T-helper 22 cell (primary cell): ENCODE results near the gene SLC43A2.

ENCODE experiments used
- DNase-seq: peaks from one replicate; pipeline ENCODE4 v3.0.0-alpha.2; 2020; ENCODE audit warnings: low read depth

The SLC43A2 gene

DNA sequence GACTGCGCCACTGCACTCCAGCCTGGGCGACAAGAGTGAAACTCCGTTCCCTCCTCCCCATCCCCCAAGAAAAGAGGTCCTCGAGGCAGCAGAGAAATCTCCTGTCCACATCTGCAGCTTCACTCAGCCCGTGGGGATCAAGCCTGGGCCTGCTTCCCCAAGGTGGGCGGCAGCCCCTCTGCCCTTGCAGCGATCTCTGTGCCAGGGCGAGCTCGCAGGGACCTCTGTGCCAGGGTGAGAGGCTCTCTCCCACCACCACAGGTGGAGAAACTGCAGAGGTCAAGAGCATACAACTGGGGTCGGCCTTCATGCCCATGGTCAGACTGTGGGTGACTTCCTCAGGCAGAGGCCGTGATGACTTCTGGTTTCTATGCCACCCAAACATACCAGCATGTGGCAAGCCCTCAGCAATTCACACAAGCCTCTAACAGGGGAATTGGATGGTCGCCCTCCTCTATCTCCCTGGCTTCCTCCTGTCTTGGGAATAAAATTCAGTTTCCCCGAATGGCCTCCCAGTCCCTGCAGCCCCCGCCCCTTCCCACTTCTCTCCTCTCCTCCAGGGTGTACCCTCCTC lies 5.5 kb downstream of the SLC43A2 start:
- no peak for DNase-seq

DNA sequence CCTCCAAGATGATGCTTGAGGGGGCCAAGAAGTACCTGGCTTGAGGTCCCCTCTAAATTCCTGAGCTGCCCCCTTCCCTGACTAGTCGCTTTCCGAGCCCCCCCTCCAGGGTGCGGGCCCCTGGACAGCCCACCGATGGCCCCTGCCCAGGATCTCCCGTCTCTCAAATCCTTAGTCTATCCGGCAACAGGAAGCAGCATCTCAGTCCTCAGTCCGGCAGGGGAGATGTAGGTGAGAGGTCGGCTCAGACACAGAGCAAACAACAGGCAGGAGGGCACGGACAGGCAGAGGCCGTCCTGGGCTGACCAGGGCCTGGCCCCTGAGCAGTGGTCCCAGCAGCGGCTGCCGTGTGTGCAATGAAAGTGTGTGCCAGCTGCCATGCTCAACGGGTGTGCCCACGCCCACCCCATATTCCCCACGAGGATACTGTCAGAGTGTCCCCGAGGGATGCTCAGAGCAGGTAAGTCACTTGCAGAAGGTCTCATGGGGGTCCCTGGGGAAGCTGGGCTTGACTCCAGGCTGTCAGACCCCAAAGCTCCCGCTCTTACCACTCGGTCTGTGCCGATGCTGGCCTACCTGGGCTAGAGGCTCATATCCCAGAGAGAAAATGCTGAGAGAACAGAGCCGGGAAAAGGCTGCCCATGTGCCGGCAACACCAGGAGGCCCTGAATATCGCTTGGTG lies 7.2 kb downstream of the SLC43A2 start:
- DNase-seq, result no peak

DNA sequence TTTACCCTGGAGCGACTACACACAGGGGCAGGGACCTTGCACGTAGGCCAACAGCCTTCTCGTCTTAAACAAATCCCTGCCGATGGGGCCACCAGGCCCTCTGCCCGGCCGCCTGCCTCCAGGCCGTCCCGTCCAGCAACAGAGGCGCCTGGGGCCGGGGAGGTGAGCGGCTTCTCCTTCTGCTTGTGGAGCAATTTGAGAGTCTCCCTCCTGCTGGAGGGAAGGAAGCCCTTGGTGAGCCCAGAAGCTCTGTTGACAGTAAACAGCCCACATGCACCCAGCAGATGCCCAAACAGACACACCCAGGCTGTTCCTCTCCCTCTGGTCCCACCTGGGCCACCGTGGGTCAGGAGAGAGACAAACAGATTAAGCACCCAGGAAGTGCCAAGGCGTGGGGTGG lies 8.1 kb downstream of the SLC43A2 start:
- no peak for DNase-seq

DNA sequence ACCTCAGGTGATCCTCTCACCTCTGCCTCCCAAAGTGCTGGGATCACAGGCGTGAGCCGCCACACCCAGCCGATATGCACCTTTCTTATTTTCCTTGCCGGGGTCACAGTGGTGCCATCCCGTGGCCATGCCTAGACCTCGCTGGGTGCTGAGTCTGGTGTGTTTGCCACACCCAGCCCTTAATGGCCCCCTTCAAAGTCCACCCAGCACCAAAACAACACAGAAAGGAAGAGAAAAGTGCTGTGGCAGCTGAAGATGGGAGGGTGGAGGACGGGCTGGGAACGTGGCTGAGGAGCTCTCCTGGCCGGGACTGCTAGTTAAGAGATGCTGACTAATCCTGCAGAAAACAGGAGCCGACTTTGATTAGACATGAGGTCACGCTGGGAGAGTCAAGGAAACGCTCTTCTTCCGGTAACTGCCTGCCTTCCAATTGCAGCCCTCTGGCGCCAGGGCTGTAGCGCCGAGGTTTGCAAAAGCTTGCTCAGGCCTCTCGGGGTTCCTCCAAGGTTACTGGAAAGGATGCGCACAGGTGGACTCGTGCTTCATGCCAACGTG lies 10.9 kb downstream of the SLC43A2 start:
- DNase-seq, result no peak

DNA sequence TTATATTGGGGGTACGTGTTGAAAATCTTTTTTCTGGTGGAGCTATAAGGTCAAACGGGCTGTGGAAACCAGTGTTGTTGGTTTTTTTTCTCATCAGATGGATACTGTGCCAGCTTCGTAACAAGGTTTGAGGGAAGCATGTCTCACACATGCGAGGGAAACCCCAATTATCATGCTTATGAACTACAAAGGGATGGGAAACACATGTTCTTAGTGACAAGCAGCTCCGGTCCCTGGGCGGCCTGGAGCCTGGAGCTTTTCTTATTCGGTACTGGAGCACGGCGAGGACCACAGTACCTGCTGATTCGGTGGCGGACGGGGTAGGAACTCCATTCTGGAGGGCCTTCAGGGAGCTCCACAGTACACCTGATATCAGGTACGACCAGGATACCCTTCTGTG lies 12.5 kb downstream of the SLC43A2 start:
- DNase-seq, result no peak

GRCh38 chr17:1612400-1612799 lies 16.2 kb downstream of the SLC43A2 start:
- DNase-seq, result no peak

DNA sequence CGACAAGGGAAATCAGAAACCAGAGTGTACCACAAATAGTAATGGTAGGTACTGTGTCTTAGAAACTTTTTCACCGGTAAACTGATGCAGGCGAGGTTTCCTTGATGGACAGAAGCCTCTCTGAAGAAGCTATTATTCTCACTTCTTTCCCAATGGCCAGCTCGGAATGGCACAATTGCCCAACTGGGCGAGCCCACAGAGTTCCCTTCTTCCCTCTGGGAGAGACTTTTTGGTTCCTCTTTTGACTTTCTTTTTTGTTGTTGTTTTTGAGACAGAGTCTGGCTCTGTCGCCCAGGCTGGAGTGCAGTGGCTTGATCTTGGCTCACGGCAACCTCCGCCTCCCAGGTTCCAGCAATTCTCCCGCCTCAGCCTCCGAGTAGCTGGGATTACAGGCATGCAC lies 16.9 kb downstream of the SLC43A2 start:
- no peak for DNase-seq

GRCh38 chr17:1608676-1609075 lies 20.0 kb downstream of the SLC43A2 start:
- no peak for DNase-seq

- no peak for DNase-seq
These were observed 20.7 kb downstream of the SLC43A2 start for GRCh38 chr17:1607971-1608320.

DNA sequence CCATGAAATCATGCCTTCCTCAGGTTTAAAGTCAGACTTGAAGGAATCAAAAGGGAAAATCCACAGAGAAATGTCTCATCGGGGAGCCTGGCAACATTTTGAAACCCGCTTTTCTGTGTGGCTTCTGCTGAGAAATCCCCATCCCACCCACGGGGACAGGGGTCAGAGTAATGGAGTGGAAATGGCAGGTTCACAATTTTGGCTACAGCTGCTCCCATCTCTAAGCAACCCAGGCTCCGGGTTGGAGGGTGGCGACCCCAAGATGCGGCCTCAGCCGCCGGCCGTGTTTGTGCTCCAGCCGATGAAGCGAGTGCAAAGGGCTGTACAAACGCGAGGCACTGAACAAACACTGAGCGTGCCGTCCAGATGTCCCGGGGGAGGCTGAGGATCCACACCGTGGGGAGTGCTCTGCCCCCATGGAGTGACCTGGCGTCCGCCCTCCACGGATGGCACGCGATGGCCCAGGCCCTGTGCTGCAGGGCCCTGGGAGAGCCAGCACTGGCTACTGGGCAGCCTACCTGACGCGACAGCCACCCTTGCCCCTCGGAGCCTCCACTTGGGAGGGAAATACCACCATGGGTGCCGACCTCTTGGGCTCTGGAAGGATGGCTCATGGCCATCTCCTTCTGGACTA lies 22.2 kb downstream of the SLC43A2 start:
- no peak for DNase-seq

- DNase-seq, result no peak
These were observed 22.8 kb downstream of the SLC43A2 start for GRCh38 chr17:1605681-1606351.

- no peak for DNase-seq
These were observed 23.7 kb downstream of the SLC43A2 start for GRCh38 chr17:1604831-1605528.

GRCh38 chr17:1601571-1601970 lies 27.1 kb downstream of the SLC43A2 start:
- DNase-seq, result no peak

DNA sequence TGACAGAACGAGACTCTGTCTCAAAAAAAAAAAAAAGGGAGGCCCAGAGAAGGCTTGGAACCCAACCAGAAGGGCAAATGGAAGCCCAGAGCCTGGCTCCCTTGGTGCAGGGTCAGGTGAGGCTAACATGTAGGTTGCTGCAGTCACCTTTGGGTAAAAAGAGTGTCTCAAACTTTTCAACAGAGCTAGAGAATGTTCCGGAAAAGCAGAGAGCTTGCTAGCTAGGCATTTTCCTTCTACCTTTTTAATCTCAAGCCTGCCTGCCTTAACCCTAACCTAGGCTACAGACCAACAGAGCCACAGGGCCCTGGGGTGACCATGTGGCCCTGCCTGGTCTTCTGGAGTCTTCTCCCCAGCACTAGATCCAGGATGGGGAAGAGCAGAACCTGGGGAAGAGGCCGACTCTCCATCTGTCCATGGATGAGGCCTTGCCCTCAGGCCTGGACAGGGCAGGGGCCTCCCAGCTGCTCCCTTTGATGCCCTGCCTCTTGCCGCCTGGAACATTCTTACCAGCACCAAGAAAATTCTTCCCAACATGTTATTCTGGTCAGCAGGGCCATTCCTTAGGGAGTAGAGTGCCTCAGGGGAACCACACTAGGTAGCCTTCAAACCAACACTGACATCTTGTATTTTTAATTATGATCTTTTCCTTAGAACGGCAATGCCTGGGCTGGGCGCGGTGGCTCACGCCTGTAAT lies 30.1 kb downstream of the SLC43A2 start:
- DNase-seq, result no peak

GRCh38 chr17:1597861-1598342 lies 30.7 kb downstream of the SLC43A2 start:
- no peak for DNase-seq

GRCh38 chr17:1593630-1593931 lies 35.1 kb downstream of the SLC43A2 start:
- DNase-seq, result no peak

GRCh38 chr17:1592751-1593629 lies 35.6 kb downstream of the SLC43A2 start:
- no peak for DNase-seq

- no peak for DNase-seq
These were observed 37.1 kb downstream of the SLC43A2 start for GRCh38 chr17:1591474-1592090.

GRCh38 chr17:1590747-1591473 lies 37.7 kb downstream of the SLC43A2 start:
- no peak for DNase-seq
